HEK293T (cell line): ENCODE data around the gene PCBP3.

ENCODE experiments used
- CTCF ChIA-PET: fragments of 350-600 bp; formaldehyde crosslinking; extraction: SDS; loops from one replicate; lab custom pipeline; 2021; ENCODE audit warnings: antibody characterized with exemption, inconsistent platforms; lab: Yijun Ruan, JAX
- POLR2A ChIA-PET: fragments of 350-600 bp; formaldehyde crosslinking; extraction: SDS; loops from one replicate; lab custom pipeline; 2020; ENCODE audit warnings: antibody characterized with exemption, inconsistent platforms; lab: Yijun Ruan, JAX
- DNase-seq: peaks from one replicate; pipeline ENCODE4 v3.0.0; 2012; ENCODE audit warnings: mixed read lengths; ENCODE audit errors: extremely low spot score
- ARNT ChIP-seq: fragments of 450-650 bp; IDR thresholded peaks from 2 replicates; pipeline ENCODE4 v1.6.1; 2017; ENCODE audit warnings: mild to moderate bottlenecking
- BHLHE40 ChIP-seq: fragments of 450-650 bp; IDR thresholded peaks from 2 replicates; pipeline ENCODE4 v1.6.1; 2016; ENCODE audit warnings: mild to moderate bottlenecking, moderate library complexity, borderline replicate concordance
- CTBP1 ChIP-seq: fragments of 450-650 bp; IDR thresholded peaks from 2 replicates; pipeline ENCODE4 v1.6.1; 2016; ENCODE audit warnings: borderline replicate concordance
- ELF4 ChIP-seq: fragments of 450-650 bp; IDR thresholded peaks from 2 replicates; pipeline ENCODE4 v1.6.1; 2017; ENCODE audit warnings: antibody characterized with exemption
- FOXA1 ChIP-seq: fragments of 450-650 bp; IDR thresholded peaks from 2 replicates; pipeline ENCODE4 v1.6.1; 2016; ENCODE audit warnings: mild to moderate bottlenecking
- FOXK2 ChIP-seq: fragments of 450-650 bp; IDR thresholded peaks from 2 replicates; pipeline ENCODE4 v1.6.1; 2016; ENCODE audit warnings: mild to moderate bottlenecking
- FOXM1 ChIP-seq: fragments of 450-650 bp; IDR thresholded peaks from 2 replicates; pipeline ENCODE4 v1.6.1; 2017; ENCODE audit warnings: mild to moderate bottlenecking, borderline replicate concordance
- HDGF ChIP-seq: fragments of 450-650 bp; IDR thresholded peaks from 2 replicates; pipeline ENCODE4 v1.6.1; 2017; ENCODE audit warnings: antibody characterized with exemption, borderline replicate concordance
- L3MBTL2 ChIP-seq: fragments of 450-650 bp; conservative IDR thresholded peaks from 2 replicates; pipeline ENCODE4 v1.6.1; 2016; ENCODE audit warnings: mild to moderate bottlenecking
- LEF1 ChIP-seq: fragments of 450-650 bp; IDR thresholded peaks from 2 replicates; pipeline ENCODE4 v1.6.1; 2017; ENCODE audit warnings: mild to moderate bottlenecking, borderline replicate concordance
- NFRKB ChIP-seq: fragments of 450-650 bp; IDR thresholded peaks from 2 replicates; pipeline ENCODE4 v1.6.1; 2016; ENCODE audit warnings: mild to moderate bottlenecking, moderate library complexity
- SP1 ChIP-seq: fragments of 450-650 bp; IDR thresholded peaks from 2 replicates; pipeline ENCODE4 v1.6.1; 2017
- SUZ12 ChIP-seq: fragments of 450-650 bp; IDR thresholded peaks from 2 replicates; pipeline ENCODE4 v1.6.1; 2016; ENCODE audit warnings: mild to moderate bottlenecking
- TARDBP ChIP-seq: fragments of 450-650 bp; IDR thresholded peaks from 2 replicates; pipeline ENCODE4 v1.6.1; 2016
- ZNF384 ChIP-seq: fragments of 450-650 bp; IDR thresholded peaks from 2 replicates; pipeline ENCODE4 v1.6.1; 2016
- TF ChIP-seq, protein P1 (sequence below): fragments of 450-650 bp; IDR thresholded peaks from 2 replicates; pipeline ENCODE4 v1.6.1; 2016

PCBP3 gene

DNA sequence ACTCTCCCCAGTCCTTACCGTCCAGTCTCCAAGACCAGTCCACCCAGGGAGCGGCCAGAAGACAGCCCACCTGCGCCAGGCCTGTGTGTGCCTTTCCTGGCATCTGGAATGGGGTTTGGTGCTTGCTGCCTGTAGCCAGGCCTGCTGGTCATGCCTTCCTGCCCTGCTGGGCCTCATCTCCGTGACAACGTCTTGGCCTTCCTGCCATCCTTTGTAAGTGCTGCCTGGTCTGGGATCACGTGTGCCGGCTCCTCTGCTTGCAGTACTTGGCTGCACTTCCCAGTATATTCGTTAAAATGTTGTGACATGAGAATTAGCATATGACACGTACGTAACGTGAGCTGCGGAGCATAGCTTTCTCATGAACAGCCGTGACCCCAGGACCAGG, 192.7 kb downstream of the PCBP3 start:
- no peak for DNase-seq

DNA sequence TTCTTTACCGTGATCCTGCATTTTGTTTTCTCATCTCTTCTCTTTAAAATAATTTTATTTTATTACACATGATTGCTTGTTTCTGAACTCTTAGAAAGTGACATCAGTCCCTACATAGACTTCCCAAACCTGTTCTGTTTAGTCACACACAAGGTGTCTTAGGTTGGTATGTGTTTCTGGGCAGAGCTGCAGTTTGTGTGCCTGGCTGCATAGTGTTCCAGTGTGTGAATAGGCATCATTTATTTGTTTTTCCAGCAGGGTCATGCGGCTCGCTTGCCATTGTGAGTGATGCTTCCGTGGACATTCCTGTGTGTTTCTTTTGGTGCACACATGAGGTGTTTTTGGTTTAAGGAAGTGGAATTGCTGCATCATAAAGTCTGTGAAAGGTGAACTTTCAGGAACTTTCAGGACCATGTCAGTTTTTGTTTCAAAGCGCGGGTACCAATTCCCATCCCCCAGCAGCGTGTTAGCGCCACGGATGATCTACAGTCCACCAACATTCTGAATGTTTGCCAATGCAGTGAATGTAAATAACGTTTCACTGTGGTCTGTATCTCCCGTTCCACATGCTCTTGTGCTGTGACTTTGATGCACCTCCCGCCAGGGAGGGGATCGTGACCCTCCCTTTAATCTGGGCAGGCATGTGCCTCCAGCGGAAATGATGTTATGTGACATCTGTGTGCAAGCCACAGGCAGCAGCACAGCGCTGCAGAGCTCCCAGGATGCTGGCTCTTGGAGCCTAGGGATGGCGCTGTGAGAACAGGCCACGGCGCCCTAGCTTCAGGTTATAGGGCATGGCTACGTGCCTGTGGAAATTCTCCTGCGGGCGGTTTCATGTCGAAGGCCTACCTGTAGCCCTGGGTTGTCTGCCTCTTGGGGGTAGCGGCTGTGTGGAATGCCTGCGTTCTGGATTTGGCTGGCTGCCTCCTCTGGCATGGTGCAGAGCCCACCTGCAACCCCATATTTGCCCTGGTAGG, 193.5 kb downstream of the PCBP3 start:
- TF ChIP-seq FOXM1: no peak
- TF ChIP-seq NFRKB: no peak
- TF ChIP-seq TARDBP: no peak
- TF ChIP-seq ARNT: no peak
- no peak for TF ChIP-seq ELF4
- no peak for TF ChIP-seq BHLHE40
- TF ChIP-seq, protein P1, sequence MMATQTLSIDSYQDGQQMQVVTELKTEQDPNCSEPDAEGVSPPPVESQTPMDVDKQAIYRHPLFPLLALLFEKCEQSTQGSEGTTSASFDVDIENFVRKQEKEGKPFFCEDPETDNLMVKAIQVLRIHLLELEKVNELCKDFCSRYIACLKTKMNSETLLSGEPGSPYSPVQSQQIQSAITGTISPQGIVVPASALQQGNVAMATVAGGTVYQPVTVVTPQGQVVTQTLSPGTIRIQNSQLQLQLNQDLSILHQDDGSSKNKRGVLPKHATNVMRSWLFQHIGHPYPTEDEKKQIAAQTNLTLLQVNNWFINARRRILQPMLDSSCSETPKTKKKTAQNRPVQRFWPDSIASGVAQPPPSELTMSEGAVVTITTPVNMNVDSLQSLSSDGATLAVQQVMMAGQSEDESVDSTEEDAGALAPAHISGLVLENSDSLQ: no peak
- no peak for TF ChIP-seq LEF1
- no peak for TF ChIP-seq FOXA1
- TF ChIP-seq SP1: no peak
- no peak for TF ChIP-seq SUZ12
- TF ChIP-seq CTBP1: no peak
- TF ChIP-seq HDGF: no peak
- TF ChIP-seq ZNF384: no peak
- TF ChIP-seq L3MBTL2: no peak
- no peak for TF ChIP-seq FOXK2
- no peak for DNase-seq
- POLR2A ChIA-PET: no interaction called here
- CTCF ChIA-PET: no interaction called here

More for the DNA sequence above, 192.7 kb downstream of the PCBP3 start:
- ChIA-PET POLR2A (no interaction called here), CTCF (no interaction called here)
- no peak for TF ChIP-seq FOXM1
- TF ChIP-seq L3MBTL2: no peak
- no peak for TF ChIP-seq CTBP1
- TF ChIP-seq, protein P1: no peak
- no peak for TF ChIP-seq SP1
- TF ChIP-seq FOXK2: no peak
- TF ChIP-seq TARDBP: no peak

DNA sequence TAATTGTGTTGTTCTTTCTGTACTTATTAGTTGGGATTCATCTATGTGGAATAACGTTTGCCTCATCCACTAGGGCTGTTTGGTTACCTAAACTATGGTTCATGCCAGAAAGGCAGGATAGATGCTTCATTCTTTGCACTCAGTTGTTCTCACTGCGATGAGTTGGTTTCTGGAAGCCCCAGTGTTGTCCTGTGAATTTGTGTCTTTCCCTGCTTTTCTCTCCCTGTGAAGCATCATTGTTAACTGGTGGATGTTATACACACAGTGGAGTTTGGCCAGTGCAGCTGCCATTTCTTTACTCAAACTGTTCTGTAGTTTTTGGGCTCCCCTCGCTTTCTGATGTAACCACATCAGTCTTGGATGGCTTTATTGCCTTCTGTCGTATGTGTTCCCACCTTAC, 194.4 kb downstream of the PCBP3 start:
- TF ChIP-seq ARNT (no peak), ZNF384 (no peak), NFRKB (no peak), CTBP1 (no peak)
- DNase-seq: no peak
- ChIA-PET CTCF (no interaction called here), POLR2A (no interaction called here)

DNA sequence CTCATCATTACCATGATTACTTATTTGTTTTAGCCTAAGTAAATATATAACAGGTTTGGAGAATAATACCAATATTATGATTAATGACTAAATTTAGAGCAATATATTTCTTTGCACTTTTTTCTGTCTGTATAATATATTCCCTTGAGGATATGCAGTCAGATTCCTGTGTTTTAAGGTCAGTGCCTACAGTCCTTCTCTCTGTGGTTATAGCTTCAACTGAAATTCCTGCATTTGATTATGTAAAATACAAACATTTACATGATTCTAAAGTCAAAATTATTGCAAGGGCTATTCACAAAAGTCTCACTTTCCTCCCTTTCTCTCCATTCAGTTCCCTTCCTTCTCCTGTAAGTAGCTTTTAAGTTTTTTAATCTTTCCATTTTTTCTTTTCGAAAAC, 195.1 kb downstream of the PCBP3 start:
- DNase-seq: no peak
- ChIA-PET CTCF (no interaction called here), POLR2A (no interaction called here)
- TF ChIP-seq ARNT (no peak), FOXM1 (no peak), LEF1 (no peak), CTBP1 (no peak), HDGF (no peak), TARDBP (no peak), FOXA1 (no peak), ZNF384 (no peak), L3MBTL2 (no peak), FOXK2 (no peak), SP1 (no peak), ELF4 (no peak), NFRKB (no peak), SUZ12 (no peak), BHLHE40 (no peak)
- TF ChIP-seq, protein P1: no peak

DNA sequence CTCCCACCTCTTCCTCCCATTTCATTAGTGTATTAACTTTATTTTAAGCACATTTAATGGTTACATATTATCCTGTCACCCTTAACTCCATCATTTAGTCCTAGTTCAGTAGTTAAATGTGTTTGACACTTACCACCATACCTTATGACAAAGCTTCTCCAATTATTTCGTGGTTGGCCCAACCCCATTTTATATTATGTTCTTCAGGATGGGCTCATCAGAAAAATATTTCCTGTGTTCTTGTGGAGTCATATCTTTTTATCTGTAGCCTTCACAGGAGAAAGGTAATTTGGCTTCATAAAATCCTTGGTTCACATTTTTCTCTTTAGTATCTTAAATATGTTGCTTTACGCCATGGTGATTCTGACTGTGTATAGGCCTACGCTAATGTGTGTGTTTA, 195.7 kb downstream of the PCBP3 start:
- DNase-seq: no peak
- TF ChIP-seq SUZ12: no peak
- no peak for TF ChIP-seq FOXK2
- TF ChIP-seq, protein P1: no peak
- no peak for TF ChIP-seq L3MBTL2
- no peak for TF ChIP-seq BHLHE40
- CTCF ChIA-PET: no interaction called here
- POLR2A ChIA-PET: no interaction called here

DNA sequence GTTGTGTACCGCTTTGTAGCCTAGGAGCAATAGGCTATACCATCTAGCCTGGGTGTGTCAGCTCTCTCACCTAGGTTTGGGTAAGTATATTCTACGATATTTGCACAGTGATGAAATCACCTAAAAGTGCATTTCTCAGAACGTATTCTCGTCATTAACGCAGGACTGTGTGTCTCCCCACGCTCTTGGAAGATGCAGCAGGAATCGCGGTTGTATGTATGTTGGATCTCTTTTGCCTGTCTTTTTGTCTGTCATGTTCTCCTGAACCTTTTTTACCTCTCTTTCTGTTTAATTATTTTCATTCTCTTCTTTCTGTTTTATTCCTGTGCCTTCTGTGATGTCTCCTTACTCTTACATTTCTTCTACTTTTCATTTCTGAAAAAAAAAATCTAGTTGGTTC, 197.5 kb downstream of the PCBP3 start:
- POLR2A ChIA-PET: no interaction called here
- CTCF ChIA-PET: no interaction called here
- no peak for DNase-seq
- TF ChIP-seq BHLHE40 (no peak), L3MBTL2 (no peak), ZNF384 (no peak), SUZ12 (no peak), FOXK2 (no peak), TARDBP (no peak), NFRKB (no peak), HDGF (no peak), ARNT (no peak), LEF1 (no peak), FOXM1 (no peak)
- TF ChIP-seq, protein P1: no peak
